ENCODE data around the gene FAM78A. TPM values are rescaled to one million over a fixed set of nuclear protein-coding genes. Genes with fewer than 3 reads are reported as not detected.

FAM78A gene
- 1.1 TPM for polyA plus RNA-seq (2013, experiment 1 of 2; ENCODE audit: insufficient read length)
- polyA plus RNA-seq (2013, experiment 2 of 2; ENCODE audit: insufficient read length) = 1.9 TPM

DNA sequence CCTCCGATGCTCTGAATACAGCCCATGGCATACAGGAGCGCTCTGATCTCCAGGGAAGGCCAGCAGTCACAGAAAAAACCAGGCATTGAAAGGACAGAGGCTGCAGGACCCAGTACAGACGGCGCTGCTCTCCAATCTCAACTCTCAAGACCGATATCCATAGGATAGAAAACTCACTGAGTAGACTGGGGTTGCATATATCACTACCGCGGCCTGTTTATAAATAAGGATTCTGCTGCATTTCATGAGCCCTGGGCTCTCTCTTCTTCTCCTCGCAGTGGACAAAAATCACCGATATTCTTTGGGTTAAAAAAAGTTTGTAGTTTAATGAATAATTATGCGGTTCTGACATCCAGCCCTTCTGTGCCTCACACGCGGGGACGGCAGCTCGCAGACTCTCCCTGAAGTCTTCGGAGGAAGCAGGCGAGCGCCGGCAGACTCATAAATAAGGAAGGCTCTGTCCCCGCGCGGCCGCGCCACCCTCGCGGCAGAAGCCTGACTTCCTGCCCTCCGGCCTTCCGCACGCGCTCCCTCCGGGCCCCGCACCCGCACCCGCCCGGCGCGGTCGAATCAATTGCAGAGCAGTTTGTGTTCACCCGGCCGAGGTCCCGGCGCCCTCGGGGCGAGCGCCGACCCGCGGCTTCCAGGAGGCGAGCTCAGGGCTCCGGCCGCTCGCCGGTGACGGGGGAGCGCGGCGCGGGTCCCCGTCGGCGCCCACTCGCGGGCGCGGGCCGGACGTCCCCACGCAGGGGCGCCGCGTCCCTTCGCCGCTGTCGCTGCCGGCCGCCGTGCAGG, at the start of gene FAM78A:
Gene FAM78A (minus strand): TSS at position 417 of the 795 bp plus-strand sequence. CDS start 331 bp downstream, at position 86.
- no peak for DNase-seq

DNA sequence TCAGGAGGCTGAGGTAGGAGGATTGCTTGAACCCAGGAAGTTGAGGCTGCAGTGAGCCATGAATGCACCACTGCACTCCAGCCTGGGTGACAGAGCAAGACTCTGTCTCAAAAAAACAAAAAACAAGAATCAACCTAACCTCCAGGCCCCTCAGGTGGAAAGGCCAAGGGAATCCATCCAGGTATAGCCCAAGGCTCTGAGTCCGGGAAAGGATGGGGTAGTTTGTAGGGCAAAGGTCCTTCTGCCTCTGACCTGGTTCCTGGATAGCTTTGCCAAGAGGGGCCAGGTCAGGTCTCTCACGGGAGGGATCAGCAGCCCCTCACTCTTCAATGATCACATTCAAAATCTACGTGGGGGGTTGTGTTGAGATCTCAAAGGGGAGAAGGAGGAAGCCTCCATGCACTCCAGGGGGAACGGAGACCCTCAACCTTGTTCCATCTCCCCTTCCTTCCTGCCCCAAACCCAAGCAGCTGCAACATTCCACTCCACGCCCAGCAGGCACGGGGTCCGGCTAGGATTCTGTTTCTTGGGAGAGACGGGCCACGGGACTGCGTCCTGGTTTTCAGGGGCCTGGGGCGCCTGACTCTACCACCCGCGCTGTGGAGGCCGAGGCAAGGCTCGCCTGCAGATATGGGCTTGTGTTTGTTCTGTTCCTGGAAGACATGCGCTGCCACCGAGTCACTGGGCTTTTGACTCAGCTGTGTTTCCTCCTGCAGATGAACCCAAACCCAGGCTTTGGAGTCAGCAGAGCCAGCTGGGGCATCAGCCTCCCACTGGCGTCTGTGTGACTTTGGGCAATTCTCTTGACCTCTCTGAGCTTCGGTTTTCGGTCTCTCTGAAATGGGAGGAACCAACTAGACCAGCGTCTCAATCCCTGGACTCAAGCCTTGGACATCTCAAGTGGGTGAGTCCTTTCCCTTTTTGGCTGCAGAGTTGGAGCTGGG, 48.7 kb upstream of the FAM78A start:
- no peak for DNase-seq

DNA sequence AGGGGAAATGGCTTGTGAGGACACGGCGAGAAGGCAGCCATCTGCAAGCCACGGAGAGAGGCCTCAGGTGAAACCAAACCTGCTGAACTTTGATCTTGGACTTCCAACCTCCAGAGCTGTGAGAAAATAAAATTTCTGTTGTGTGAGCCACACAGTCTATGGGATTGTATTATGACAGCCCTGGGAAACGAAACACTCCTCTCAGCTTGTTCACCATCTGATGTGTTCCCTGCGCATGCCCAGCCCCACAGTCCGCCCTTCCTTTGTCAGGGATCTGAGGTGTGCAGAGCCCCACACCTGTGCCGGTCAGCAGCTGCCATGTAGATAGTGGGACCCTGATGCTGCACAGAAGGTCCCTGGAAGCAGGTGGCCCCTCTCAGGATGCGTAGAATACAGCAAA, 47.3 kb upstream of the FAM78A start:
- no peak for DNase-seq

DNA sequence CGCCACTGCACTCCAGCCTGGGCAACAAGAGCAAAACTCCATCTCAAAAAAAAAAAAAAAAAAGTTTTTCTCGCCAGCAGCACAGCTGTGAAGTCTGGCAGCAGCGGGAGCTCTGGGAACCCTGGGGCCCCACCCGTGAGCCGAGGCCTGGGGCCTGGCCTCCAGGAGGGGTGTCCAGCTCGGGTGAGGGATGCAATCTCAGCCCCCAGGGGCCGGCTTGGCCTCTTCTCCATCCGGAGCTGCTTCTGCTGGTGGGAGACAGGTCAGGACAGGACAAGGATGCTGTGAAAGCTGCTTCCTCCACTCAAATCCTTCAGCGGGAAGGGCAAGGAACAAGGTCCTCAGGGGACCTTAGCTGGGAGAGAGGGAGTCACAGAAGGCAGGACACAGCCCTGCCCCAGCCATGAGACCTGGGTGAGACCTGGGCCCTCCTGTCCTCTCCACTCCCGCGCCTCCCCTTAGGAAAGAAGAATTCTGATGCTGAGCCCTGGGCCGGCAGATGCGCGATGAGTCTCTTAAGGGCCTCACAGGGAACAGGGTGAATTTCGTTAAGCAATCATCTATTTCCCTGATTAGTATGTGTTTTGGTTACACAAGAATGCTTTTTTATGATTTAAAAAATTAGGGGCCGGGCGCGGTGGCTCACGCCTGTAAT, 43.8 kb upstream of the FAM78A start:
- no peak for DNase-seq

- no peak for DNase-seq
Measured at GRCh38 chr9:131319486-131319885, 43.2 kb upstream of the FAM78A start.

DNA sequence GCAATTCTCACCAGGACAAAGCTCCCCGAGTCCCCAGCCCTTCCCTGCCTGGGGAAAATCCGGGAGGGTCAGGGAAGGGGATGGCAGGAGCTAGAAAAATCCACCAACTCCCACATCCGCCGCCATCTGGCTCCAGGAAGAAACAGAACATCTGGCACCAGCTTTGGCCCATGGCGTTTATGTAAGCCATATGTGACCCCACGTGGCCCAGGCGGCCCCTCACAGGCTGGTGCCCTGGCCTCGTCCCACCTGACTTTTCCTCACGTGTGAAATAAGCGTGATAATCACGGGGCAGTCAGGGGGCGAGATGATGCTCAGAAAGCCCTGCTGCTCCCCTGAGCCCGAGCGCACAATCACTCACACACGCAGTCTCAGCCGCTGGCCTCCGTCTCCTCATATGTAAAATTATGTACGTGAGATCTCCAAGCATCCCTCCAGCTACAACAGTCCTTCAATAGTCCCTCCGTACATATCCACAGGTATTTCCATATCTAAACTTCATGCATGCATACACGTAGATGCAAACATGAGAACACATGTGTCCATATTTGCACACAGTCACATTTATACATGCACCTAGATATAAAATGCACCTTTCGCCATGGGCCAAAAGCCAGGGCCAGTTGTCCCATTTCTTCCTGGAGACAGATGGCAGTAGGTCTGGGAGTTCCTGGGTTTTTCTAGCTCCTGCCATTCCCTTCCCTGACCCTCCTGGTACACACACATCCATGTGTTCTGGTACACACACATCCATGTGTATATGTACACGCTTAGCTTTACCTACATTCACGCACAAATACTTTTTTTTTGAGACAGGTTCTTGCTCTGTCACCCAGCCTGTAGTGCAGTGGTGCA, 42.1 kb upstream of the FAM78A start:
- no peak for DNase-seq

GRCh38 chr9:131312822-131313770, 36.8 kb upstream of the FAM78A start:
- no peak for DNase-seq

DNA sequence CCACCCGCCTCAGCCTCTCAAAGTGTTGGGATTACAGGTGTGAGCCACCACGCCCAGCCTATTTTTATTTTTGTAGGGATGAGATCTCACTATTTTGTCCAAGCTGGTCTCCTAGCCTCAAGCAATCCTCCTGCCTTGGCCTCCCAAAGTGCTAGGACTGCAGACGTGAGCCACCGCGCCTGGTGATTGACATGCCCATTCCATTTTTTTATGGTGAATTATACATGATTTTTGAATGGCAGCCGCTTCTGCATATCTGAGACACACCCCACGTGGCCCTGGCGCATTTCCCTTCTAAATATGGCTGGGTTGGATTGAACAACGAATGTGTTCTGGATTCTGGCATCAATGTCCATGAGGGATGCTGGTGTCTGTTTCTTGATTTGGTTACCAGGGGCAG, 35.9 kb upstream of the FAM78A start:
- DNase-seq = no peak

DNA sequence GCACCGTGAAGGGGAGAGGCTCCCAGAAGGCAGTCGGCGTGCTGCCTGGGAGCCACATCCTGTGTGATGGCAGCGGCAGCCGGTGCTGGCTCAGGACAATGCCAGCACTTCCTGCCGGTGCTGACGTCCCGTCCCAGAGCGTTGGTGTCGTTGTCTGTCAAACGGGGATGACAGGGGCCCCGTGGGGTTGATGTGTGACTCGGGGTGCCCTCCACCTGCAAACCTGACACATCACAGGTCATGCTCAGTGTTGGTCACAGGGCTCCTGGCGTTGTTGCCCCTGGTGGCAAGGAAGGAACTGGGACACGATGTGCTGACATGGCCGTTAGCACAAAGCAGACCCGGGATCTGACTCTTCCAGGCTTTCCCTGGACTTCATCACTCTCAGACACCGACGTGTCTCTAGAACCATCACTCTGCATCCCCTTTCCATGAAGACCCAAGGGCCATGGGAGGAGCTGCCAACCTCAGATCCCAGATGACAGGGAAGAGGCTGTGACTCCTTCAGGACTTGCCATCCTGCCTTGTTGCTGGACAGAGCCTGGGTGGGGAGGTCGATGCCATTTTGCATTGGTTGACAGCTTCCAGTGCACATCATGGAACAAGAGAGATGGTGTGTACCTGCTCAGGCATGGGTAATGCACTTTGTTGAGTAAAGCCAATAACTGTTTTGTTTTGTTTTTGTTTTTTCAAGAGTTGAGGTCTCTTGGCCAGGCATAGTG, 34.7 kb upstream of the FAM78A start:
- no peak for DNase-seq

GRCh38 chr9:131309530-131310276, 33.4 kb upstream of the FAM78A start:
- DNase-seq = no peak

DNA sequence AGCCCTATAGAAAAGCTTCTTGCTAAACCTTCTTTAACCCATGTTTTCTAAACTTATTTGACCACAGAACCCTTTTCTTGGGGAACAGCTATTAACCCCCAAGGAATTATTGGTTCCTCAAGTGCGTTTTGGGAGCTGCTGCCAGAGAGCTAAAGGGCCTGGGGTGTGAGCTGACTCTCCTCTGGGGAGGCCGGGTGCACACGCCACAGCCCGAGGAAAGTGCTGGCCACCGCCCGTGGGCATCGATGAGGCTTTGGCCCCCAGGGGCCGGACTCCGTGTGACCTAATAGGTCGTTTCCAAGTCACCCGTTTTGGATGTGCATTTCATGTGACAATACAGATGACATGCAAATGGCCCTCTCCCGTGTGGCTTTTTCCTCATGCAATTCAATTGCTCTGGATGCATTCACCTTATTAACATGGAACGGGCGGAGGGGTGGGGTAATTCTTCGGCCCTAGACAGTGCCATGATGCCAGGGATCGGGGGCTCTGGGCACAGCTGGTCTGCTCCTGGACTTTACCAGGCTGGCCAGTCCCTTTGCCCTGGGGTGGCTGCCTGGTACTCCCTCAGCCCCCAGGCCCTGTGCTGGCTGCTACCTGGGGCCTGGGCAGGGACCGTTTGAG, 32.7 kb upstream of the FAM78A start:
- no peak for DNase-seq

- no peak for DNase-seq
Measured at GRCh38 chr9:131308452-131308851, 32.1 kb upstream of the FAM78A start.

DNA sequence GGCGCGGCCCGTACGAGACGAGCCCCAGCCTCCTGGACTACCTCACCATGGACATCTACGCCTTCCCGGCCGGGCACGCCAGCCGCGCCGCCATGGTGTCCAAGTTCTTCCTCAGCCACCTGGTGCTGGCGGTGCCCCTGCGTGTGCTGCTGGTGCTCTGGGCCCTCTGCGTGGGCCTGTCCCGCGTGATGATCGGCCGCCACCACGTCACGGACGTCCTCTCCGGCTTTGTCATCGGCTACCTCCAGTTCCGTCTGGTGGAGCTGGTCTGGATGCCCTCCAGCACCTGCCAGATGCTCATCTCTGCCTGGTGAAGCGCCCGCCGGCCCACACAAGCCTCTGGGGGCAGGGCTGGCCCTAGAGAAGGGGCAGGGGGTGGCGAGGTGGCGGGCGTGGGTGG, 31.7 kb upstream of the FAM78A start:
- no peak for DNase-seq

GRCh38 chr9:131306397-131307004, 30.2 kb upstream of the FAM78A start:
- DNase-seq = peak; percentile 51

GRCh38 chr9:131304676-131305355, 28.5 kb upstream of the FAM78A start:
- DNase-seq = peak; percentile 33

DNA sequence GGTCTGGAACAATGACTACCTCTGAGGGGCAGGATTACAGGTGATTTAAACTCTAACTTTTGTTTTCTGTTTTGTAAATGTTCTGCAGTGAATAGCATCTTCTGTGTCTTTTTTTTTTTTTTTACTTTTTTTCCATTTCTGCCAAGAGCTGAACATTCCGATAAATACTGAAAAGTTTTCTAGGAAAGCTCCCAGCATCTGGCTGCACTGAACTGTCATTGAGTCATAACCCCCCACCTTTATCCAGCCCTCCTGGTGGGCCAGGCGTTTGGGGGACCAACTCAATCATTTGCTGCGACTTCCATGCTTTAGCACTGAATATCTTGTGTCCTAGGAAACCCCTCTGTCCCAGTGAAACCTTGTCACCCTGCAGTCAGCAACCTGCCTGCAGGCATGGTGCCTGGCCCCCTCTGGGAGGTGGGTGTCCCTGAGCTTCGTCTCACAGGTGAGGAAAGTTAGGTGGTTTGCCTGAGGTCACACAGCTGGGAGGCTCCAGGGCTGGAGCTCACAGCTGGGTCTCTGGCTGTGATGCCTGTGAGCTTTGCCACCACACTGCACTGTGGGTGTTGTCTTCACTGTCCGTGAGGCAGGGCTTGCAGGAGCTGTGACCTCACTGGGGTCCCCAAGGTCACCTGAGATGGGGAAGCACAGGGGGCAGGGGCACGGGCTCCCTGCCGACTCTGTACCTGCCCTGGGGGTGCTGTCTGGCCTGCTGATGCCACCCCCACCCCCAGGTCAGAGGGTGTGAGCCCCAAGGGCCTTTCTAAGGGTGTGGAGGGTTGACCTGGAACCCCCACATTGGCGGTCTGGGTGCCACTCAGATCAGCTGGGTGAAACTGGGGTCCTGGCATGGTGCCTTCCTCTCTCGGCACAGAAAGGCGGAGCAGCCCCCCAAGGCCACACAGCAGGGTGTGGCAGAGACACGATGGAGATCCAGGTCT, 27.3 kb upstream of the FAM78A start:
- DNase-seq = no peak
